AG04450 (cell line): ENCODE results near the gene ETFRF1. TPM values are rescaled to one million over a fixed set of nuclear protein-coding genes. Genes with fewer than 3 reads are reported as not detected.

Experiments used
- CTCF ChIA-PET: fragments of 300-600, 350-600 bp; formaldehyde crosslinking; extraction: SDS; loops from one replicate; lab custom pipeline; 2022; ENCODE audit warnings: antibody characterized with exemption, inconsistent platforms; lab: Charles Lee
- POLR2A ChIA-PET: fragments of 350-600 bp; formaldehyde crosslinking; extraction: SDS; loops from one replicate; lab custom pipeline; 2021; ENCODE audit warnings: antibody characterized with exemption, inconsistent platforms; lab: Yijun Ruan, JAX
- DNase-seq: peaks from one replicate; pipeline ENCODE4 v3.0.0-alpha.2; 2011; ENCODE audit warnings: low read depth, low spot score
- H3K27ac ChIP-seq: one replicate; pipeline ENCODE4 v1.5.1; 2012; ENCODE audit warnings: low read depth, low read length, control low read depth
- H3K27me3 ChIP-seq: one replicate; pipeline ENCODE4 v1.6.0; 2012; ENCODE audit warnings: low read length; ENCODE audit not compliant: control insufficient read depth, insufficient read depth
- H3K4me3 ChIP-seq: 2 replicates; pipeline ENCODE4 v1.5.1; 2011; ENCODE audit warnings: mild to moderate bottlenecking, low read depth, low read length, control low read depth
- H3K9me3 ChIP-seq: 2 replicates; pipeline ENCODE4 v1.5.1; 2012; ENCODE audit warnings: low read length; ENCODE audit not compliant: control insufficient read depth, insufficient read depth
- polyA plus RNA-seq: library from polyadenylated mRNA; depleted of rRNA; stranded (reverse); fragments of >200 nt; gene quantifications from 2 replicates; pipeline ENCODE4 v1.2.3, GENCODE V29; 2011
- TF ChIP-seq, protein P1 (sequence below): IDR thresholded peaks from 2 replicates; pipeline ENCODE4 v1.5.1; 2011; ENCODE audit warnings: low read depth, low read length, control low read depth, inconsistent platforms

Gene ETFRF1
- polyA plus RNA-seq, 1 experiment = 26.6 TPM

DNA sequence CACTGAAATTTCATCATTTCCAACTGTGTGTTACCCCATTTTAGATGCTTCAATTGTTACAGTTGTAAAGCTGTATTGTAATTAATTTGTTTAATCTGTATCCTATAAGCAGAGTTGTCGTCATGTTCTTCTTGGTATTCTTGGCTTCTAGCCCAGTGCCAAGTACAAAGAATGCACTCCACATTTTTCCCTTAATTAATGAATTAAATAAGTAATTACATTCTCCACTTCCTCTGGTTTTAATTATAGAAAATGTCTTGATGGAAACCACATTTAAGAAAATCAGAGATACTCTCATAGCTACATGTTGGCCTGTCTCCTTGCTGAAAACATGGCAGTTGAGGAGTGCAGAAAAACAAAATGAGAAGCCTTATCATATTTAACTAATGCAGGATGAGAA lies 823 bp upstream of the ETFRF1 start:
- CTCF ChIA-PET = interaction anchor here (1.1 to 1.3 kb wide), 2 partner anchors 40 to 203 kb away, joined by 3 to 4 read pairs; no protein-coding TSS in a partner anchor
- DNase-seq = no peak
- Histone ChIP-seq H3K27ac (no peak overlapping the region), H3K9me3 (no peaks in the 10 kb centered on the region), H3K27me3 (no peaks in the 10 kb centered on the region), H3K4me3 (no peak overlapping the region; the same call in 1 of the 2 replicates)
- POLR2A ChIA-PET = interaction anchor here (0.7 to 1.5 kb wide), 5 partner anchors 40 to 196 kb away, joined by 3 to 7 read pairs (median 3); no protein-coding TSS in a partner anchor
- TF ChIP-seq, protein P1, sequence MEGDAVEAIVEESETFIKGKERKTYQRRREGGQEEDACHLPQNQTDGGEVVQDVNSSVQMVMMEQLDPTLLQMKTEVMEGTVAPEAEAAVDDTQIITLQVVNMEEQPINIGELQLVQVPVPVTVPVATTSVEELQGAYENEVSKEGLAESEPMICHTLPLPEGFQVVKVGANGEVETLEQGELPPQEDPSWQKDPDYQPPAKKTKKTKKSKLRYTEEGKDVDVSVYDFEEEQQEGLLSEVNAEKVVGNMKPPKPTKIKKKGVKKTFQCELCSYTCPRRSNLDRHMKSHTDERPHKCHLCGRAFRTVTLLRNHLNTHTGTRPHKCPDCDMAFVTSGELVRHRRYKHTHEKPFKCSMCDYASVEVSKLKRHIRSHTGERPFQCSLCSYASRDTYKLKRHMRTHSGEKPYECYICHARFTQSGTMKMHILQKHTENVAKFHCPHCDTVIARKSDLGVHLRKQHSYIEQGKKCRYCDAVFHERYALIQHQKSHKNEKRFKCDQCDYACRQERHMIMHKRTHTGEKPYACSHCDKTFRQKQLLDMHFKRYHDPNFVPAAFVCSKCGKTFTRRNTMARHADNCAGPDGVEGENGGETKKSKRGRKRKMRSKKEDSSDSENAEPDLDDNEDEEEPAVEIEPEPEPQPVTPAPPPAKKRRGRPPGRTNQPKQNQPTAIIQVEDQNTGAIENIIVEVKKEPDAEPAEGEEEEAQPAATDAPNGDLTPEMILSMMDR = no peak

DNA sequence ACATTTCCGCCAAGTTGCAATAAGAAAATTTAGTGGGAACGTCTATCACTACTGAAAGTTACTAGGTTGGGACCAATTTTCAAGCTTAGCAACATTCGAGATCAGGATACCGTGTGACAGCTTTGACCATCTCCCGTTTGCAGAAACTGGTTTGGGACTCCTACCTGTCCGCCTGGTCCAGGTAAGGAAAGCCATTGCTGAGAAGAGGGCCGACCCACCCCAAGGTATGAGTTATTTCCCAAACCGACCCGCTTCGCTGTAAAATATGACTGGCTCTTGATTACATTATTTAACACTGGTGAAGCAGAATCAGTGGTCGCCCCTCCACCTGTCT lies 348 bp upstream of the ETFRF1 start:
- H3K27me3 ChIP-seq = no peaks in the 10 kb centered on the region
- no peak for DNase-seq
- ChIA-PET CTCF (interaction anchor here (0.7 to 1.3 kb wide), 3 partner anchors 40 to 204 kb away, joined by 3 to 4 read pairs (median 3); no protein-coding TSS in a partner anchor), POLR2A (interaction anchor here (0.5 to 1.5 kb wide), 9 partner anchors 40 to 248 kb away, joined by 3 to 7 read pairs (median 3); no protein-coding TSS in a partner anchor)
- no peak overlapping the region for H3K27ac ChIP-seq
- H3K4me3 ChIP-seq = peak overlapping the region; percentile 83
- TF ChIP-seq, protein P1 = no peak
- H3K9me3 ChIP-seq = no peaks in the 10 kb centered on the region

DNA sequence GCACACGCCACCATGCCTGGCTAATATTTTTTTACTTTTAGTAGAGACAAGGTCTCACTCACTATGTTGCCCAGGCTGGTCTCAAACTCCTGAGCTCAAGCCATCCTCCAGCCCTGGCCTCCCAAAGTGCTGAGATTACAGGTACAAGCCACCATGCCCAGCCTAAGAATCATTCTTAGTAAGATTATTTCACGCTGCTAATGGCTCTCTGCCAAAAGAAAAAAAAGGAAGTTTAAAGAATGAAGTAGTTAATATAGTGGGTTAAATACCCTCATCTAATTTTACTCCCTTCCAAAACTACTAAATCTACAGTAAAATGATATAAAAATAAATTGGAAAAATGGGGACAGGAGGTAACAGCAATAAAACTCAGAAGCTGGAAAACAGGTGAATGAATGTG lies 2.6 kb downstream of the ETFRF1 start:
- POLR2A ChIA-PET = no interaction called here

DNA sequence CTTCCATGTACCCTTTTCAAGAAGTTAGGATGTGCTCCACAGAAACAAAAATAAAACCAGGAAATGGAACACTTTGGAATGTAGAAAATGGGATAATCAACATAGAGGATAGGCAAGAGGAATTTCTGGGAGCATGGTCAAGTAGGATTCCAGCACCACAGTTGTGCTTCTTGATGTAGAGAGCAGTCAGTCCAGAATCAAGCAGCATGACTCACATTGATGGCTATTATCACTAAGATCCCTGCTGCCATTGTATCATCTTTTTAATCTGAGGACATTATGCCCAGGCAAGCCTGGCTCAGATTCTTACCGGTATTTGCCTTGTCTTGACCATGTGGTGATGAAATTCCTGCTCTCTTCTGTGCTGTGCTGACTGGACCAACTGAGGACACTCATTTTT lies 5.7 kb downstream of the ETFRF1 start:
- TF ChIP-seq, protein P1 = no peak
- Histone ChIP-seq H3K27ac (no peak overlapping the region), H3K27me3 (no peaks in the 10 kb centered on the region), H3K9me3 (no peaks in the 10 kb centered on the region), H3K4me3 (no peak overlapping the region)
- ChIA-PET POLR2A (no interaction called here), CTCF (interaction anchor here (1.1 to 1.5 kb wide), 2 partner anchors 40 to 187 kb away, joined by 4 to 7 read pairs; no protein-coding TSS in a partner anchor)
- no peak for DNase-seq

More for the DNA sequence above, 2.6 kb downstream of the ETFRF1 start:
- no peak for DNase-seq
- H3K27me3 ChIP-seq = no peaks in the 10 kb centered on the region
- no peak overlapping the region for H3K4me3 ChIP-seq
- no peak overlapping the region for H3K27ac ChIP-seq
- CTCF ChIA-PET = no interaction called here
- TF ChIP-seq, protein P1 = no peak
- no peaks in the 10 kb centered on the region for H3K9me3 ChIP-seq

DNA sequence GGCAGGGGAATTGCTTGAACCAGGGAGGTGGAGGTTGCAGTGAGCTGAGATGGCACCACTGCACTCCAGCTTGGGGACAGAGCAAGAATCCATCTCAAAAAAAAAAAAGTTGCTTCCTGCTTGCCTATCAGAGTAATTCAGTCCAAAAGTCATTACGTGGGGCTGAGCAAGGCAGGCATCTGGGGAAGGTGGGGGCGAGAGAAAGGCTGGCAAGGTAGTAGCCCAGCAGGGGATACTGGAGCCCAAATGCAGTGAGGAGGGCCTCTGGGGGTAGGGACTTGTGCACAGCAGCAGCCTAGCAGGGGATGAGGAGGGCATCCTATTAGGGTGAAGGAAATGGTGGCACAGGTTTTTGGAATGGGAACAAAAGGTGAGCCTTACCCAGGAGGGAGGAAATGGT lies 7.1 kb downstream of the ETFRF1 start:
- DNase-seq = no peak
- H3K27me3 ChIP-seq = no peaks in the 10 kb centered on the region
- TF ChIP-seq, protein P1 = no peak
- ChIA-PET CTCF (no interaction called here), POLR2A (interaction anchor here (0.6 kb wide), 1 partner anchor 1450 kb away, joined by 5 read pairs; no protein-coding TSS in a partner anchor)
- no peaks in the 10 kb centered on the region for H3K9me3 ChIP-seq
- H3K27ac ChIP-seq = no peak overlapping the region
- no peak overlapping the region for H3K4me3 ChIP-seq
